Activated B cell treated with CpG ODN at 0.5 μM for 24 hours (primary cell): ENCODE data around the gene CDC16. TPM values are rescaled to one million over a fixed set of nuclear protein-coding genes. Genes with fewer than 3 reads are reported as not detected.

Source experiments
- total RNA-seq: library from RNA; stranded (reverse); gene quantifications from 2 replicates; pipeline ENCODE4 v1.2.3, GENCODE V29; 2022

The CDC16 gene
- total RNA-seq, 1 donor from 2014 or later: 98.0 TPM

Other genes with a start within 250 kb of the CDC16 start
- gene RASA3, start 102.3 kb upstream of the CDC16 start, total RNA-seq: 17.5 and 20.4 TPM in 2 replicates
- gene CFAP97D2, start 55.6 kb upstream of the CDC16 start, total RNA-seq: not detected in 2 replicates
- gene UPF3A, start 46.7 kb downstream of the CDC16 start, total RNA-seq: 68.3 and 83.2 TPM in 2 replicates
- gene CHAMP1, start 79.6 kb downstream of the CDC16 start, total RNA-seq: 30.4 and 34.8 TPM in 2 replicates